Hindlimb muscle (tissue), 1 donor: ENCODE measurements around the gene ANKRD1. TPM values are rescaled to one million over a fixed set of nuclear protein-coding genes. Genes with fewer than 3 reads are reported as not detected.
"Not testable (repeated sequence)": the region's sequence is repeated elsewhere in the genome, so short reads cannot be mapped to it uniquely, and the experiment has no call there.

Source experiments
- DNase-seq: peaks from one replicate; pipeline ENCODE4 v3.0.0-alpha.2; 2013
- polyA plus RNA-seq: library from polyadenylated mRNA; unstranded; fragments of 120-200 nt; gene quantifications from one replicate; pipeline ENCODE4 v1.2.1, GENCODE V29; 2013; ENCODE audit not compliant: insufficient read length

Gene ANKRD1
- polyA plus RNA-seq = 45.2 TPM

GRCh38 chr10:90920986-90921666 is at the start of gene ANKRD1:
TSS of gene ANKRD1 (minus strand) at chr10:90921087. CDS start at chr10:90921027, 60 bp downstream.
- no peak for DNase-seq

GRCh38 chr10:90969947-90970673 is 49.2 kb upstream of the ANKRD1 start:
- DNase-seq = no peak

GRCh38 chr10:90969121-90969534 is 48.2 kb upstream of the ANKRD1 start:
- no peak for DNase-seq

GRCh38 chr10:90968328-90969081 is 47.6 kb upstream of the ANKRD1 start:
- no peak for DNase-seq

GRCh38 chr10:90967865-90968264 is 47.0 kb upstream of the ANKRD1 start:
- DNase-seq = no peak

GRCh38 chr10:90966146-90966545 is 45.3 kb upstream of the ANKRD1 start:
- no peak for DNase-seq

- DNase-seq = no peak
Measured at GRCh38 chr10:90965720-90966119, 44.8 kb upstream of the ANKRD1 start.

- peak; percentile 22 for DNase-seq
Measured at GRCh38 chr10:90964781-90965465, 44.0 kb upstream of the ANKRD1 start.

GRCh38 chr10:90963331-90963730 is 42.4 kb upstream of the ANKRD1 start:
- no peak for DNase-seq

- DNase-seq = no peak
Measured at GRCh38 chr10:90960355-90960814, 39.5 kb upstream of the ANKRD1 start.

- no peak for DNase-seq
Measured at GRCh38 chr10:90959826-90960225, 38.9 kb upstream of the ANKRD1 start.

GRCh38 chr10:90958781-90959180 is 37.9 kb upstream of the ANKRD1 start:
- DNase-seq = no peak

- DNase-seq = no peak
Measured at GRCh38 chr10:90947030-90947960, 26.4 kb upstream of the ANKRD1 start.

- DNase-seq = no peak
Measured at GRCh38 chr10:90945491-90946070, 24.7 kb upstream of the ANKRD1 start.

GRCh38 chr10:90944749-90945148 is 23.9 kb upstream of the ANKRD1 start:
- no peak for DNase-seq

- not testable (repeated sequence) for DNase-seq
Measured at GRCh38 chr10:90942980-90943379, 22.1 kb upstream of the ANKRD1 start.

GRCh38 chr10:90939648-90940047 is 18.8 kb upstream of the ANKRD1 start:
- no peak for DNase-seq

- no peak for DNase-seq
Measured at GRCh38 chr10:90939116-90939515, 18.2 kb upstream of the ANKRD1 start.

GRCh38 chr10:90937645-90938258 is 16.9 kb upstream of the ANKRD1 start:
- DNase-seq = no peak

GRCh38 chr10:90936276-90936659 is 15.4 kb upstream of the ANKRD1 start:
- no peak for DNase-seq
